Endothelial cell of umbilical vein (primary cell): ENCODE data around the gene DSG4. TPM values are rescaled to one million over a fixed set of nuclear protein-coding genes. Genes with fewer than 3 reads are reported as not detected.

Experiments
- BruUV-seq: library from RNA; stranded (reverse); fragments of 400-500 nt; replicated peaks from 2 replicates; lab custom pipeline; 2021; lab: Mats Ljungman, UMichigan
- CTCF ChIA-PET: fragments of 300-600, 350-600 bp; sonication (Branson Sonifier 250); formaldehyde crosslinking; loops from one replicate; lab custom pipeline; 2021; ENCODE audit warnings: antibody characterized with exemption, inconsistent platforms; lab: Charles Lee
- POLR2A ChIA-PET: fragments of 300-600, 350-600 bp; sonication (Branson Sonifier 250); formaldehyde crosslinking; loops from one replicate; lab custom pipeline; 2021; ENCODE audit warnings: antibody characterized with exemption, inconsistent platforms; lab: Charles Lee
- DNase-seq: peaks from one replicate; pipeline ENCODE4 v3.0.0-alpha.2; 2011; ENCODE audit warnings: low read depth, low spot score
- FAIRE-seq: peaks from 2 replicates; lab custom pipeline; 2011; peaks lifted over from hg19 to GRCh38; lab: Jason Lieb, UNC
- H2AFZ ChIP-seq: 2 replicates; pipeline ENCODE4 v1.6.0; 2012; ENCODE audit warnings: low read depth, low read length, control low read depth, inconsistent platforms
- H3K27ac ChIP-seq: 2 replicates; pipeline ENCODE4 v1.5.1; 2011; ENCODE audit warnings: low read depth, mild to moderate bottlenecking, control low read depth, low read length, moderate library complexity; ENCODE audit not compliant: insufficient read depth
- H3K27me3 ChIP-seq, 2 experiments: 2 replicates each; pipeline versions ENCODE4 v1.6.0 to v1.6.1; 2011; ENCODE audit warnings: low read length in 2 of 2, mixed read lengths in 1 of 2; ENCODE audit not compliant: control insufficient read depth in 2 of 2, insufficient read depth in 2 of 2
- H3K36me3 ChIP-seq, 2 experiments: 2 replicates in 1 of 2; 3 replicates in 1 of 2; pipeline ENCODE4 v1.5.1; 2011; ENCODE audit warnings: low read length in 2 of 2, mild to moderate bottlenecking in 1 of 2, moderate library complexity in 1 of 2; ENCODE audit not compliant: control insufficient read depth in 2 of 2, insufficient read depth in 2 of 2; ENCODE audit errors: extremely low read depth in 1 of 2
- H3K4me1 ChIP-seq: 3 replicates; pipeline ENCODE4 v1.5.1; 2011; ENCODE audit warnings: mild to moderate bottlenecking, low read length; ENCODE audit not compliant: control insufficient read depth, insufficient read depth; ENCODE audit errors: extremely low read depth
- H3K4me2 ChIP-seq: 2 replicates; pipeline ENCODE4 v1.6.1; 2011; ENCODE audit warnings: low read length, control low read depth, mixed read lengths; ENCODE audit not compliant: insufficient read depth
- H3K4me3 ChIP-seq, 3 experiments: fragments of 200-600 bp in 1 of 3; sonication (generic), shearing (Covaris generic) in 1 of 3; replicated peaks in 1 of 3; 2 replicates each; pipeline ENCODE4 v1.5.1; 2011 to 2016; ENCODE audit warnings: control low read depth in 3 of 3, low read length in 3 of 3, mild to moderate bottlenecking in 2 of 3, inconsistent platforms in 1 of 3, low read depth in 1 of 3, moderate library complexity in 1 of 3; ENCODE audit not compliant: insufficient read depth in 1 of 3
- H3K79me2 ChIP-seq: 2 replicates; pipeline ENCODE4 v1.6.0; 2012; ENCODE audit warnings: low read length, inconsistent platforms; ENCODE audit not compliant: control insufficient read depth, insufficient read depth
- H3K9ac ChIP-seq: replicated peaks from 2 replicates; pipeline ENCODE3; 2011; ENCODE audit warnings: low read length, control low read depth; ENCODE audit not compliant: insufficient read depth; ENCODE audit errors: extremely low read depth
- H3K9me1 ChIP-seq: replicated peaks from 3 replicates; pipeline ENCODE4 v1.6.0; 2011; ENCODE audit warnings: mild to moderate bottlenecking, low read length; ENCODE audit not compliant: control insufficient read depth, insufficient read depth; ENCODE audit errors: extremely low read depth
- H3K9me3 ChIP-seq: replicated peaks from 2 replicates; pipeline ENCODE4 v1.5.1; 2012; ENCODE audit warnings: low read length, inconsistent platforms; ENCODE audit not compliant: control insufficient read depth, insufficient read depth
- H4K20me1 ChIP-seq: replicated peaks from 2 replicates; pipeline ENCODE3; 2011; ENCODE audit warnings: mild to moderate bottlenecking, low read length; ENCODE audit not compliant: control insufficient read depth, insufficient read depth; ENCODE audit errors: extremely low read depth
- EZH2 ChIP-seq: IDR thresholded peaks from 2 replicates; pipeline ENCODE4 v1.6.1; 2012; ENCODE audit warnings: borderline replicate concordance, low read depth, mild to moderate bottlenecking, moderate library complexity, low read length, inconsistent platforms; ENCODE audit not compliant: severe bottlenecking
- FOS ChIP-seq: IDR thresholded peaks from 2 replicates; pipeline ENCODE4 v1.6.1; 2011; ENCODE audit warnings: mild to moderate bottlenecking, low read length, moderate library complexity, borderline replicate concordance; ENCODE audit not compliant: insufficient read depth
- GATA2 ChIP-seq: IDR thresholded peaks from 2 replicates; pipeline ENCODE4 v1.7.0; 2011; ENCODE audit warnings: low read depth, mild to moderate bottlenecking, moderate library complexity, mixed read lengths, low read length; ENCODE audit not compliant: insufficient read length, insufficient read depth
- JUN ChIP-seq: IDR thresholded peaks from 2 replicates; pipeline ENCODE4 v1.6.1; 2011; ENCODE audit warnings: borderline replicate concordance, low read depth; ENCODE audit not compliant: insufficient read length, insufficient read depth
- MYC ChIP-seq: IDR thresholded peaks from one replicate; pipeline ENCODE4 v1.6.1; 2011; ENCODE audit warnings: mild to moderate bottlenecking, low read depth, low read length
- POLR2A ChIP-seq: IDR thresholded peaks from 2 replicates; pipeline ENCODE4 v1.6.1; 2012; ENCODE audit warnings: low read depth, mild to moderate bottlenecking, control low read depth, low read length
- POLR2AphosphoS5 ChIP-seq: IDR thresholded peaks from 2 replicates; pipeline ENCODE4 v1.6.1; 2012; ENCODE audit warnings: low read depth, mild to moderate bottlenecking, control low read depth, low read length, moderate library complexity; ENCODE audit not compliant: insufficient read depth
- dilution Hi-C: fragments of 300-500 bp; cut with MboI; formaldehyde crosslinking; loops from one replicate; pipeline ENCODE4 v1.15.0; 2019; ENCODE audit warnings: low sequenced_read_pairs; ENCODE audit not compliant: extremely low pct_ligation_motif_present
- intact Hi-C: fragments of 100-400 bp; cut with micrococcal nuclease; formaldehyde crosslinking; loops from one replicate; pipeline ENCODE4 v1.10.0; 2022
- polyA plus RNA-seq, 4 experiments: library from polyadenylated mRNA; depleted of rRNA in 3 of 4; stranded (reverse) in 3 of 4; unstranded in 1 of 4; fragments of >200 nt; gene quantifications; 2 replicates each; pipeline versions ENCODE4 v1.2.1 to v1.2.3, GENCODE V29; 2011 to 2012; ENCODE audit warnings: missing spikeins in 1 of 4
- total RNA-seq: library from RNA; stranded (reverse); gene quantifications from 2 replicates; pipeline ENCODE4 v1.2.3, GENCODE V29; 2021
- TF ChIP-seq, protein P1 (sequence below), 2 donors: IDR thresholded peaks; 1 replicate in 1 of 2; 2 replicates in 1 of 2; pipeline ENCODE4 v1.5.1; 2011; ENCODE audit warnings: low read length in 2 of 2, mild to moderate bottlenecking in 2 of 2, moderate library complexity in 2 of 2, control low read depth in 1 of 2, inconsistent platforms in 1 of 2, low read depth in 1 of 2; ENCODE audit not compliant: insufficient read depth in 1 of 2; ENCODE audit errors: extremely low read depth in 1 of 2
- TF ChIP-seq, protein P2 (sequence below): IDR thresholded peaks from 2 replicates; pipeline ENCODE4 v1.6.1; 2011; ENCODE audit not compliant: insufficient read depth, insufficient read length

DSG4 gene
- total and polyA plus RNA-seq, 2 donors (not counting 3 experiments of a cell fraction or from before 2014, with no cell fraction given), result not detected

GRCh38 chr18:31445908-31446307 lies 69.3 kb downstream of the DSG4 start:
- H4K20me1 ChIP-seq, result no peaks in the 10 kb centered on the region
- BruUV-seq, result no TSS peak
- FAIRE-seq (no peak), DNase-seq (no peak)
- H3K9ac ChIP-seq, result no peak overlapping the region
- no peak for TF ChIP-seq JUN
- TF ChIP-seq, protein P1, sequence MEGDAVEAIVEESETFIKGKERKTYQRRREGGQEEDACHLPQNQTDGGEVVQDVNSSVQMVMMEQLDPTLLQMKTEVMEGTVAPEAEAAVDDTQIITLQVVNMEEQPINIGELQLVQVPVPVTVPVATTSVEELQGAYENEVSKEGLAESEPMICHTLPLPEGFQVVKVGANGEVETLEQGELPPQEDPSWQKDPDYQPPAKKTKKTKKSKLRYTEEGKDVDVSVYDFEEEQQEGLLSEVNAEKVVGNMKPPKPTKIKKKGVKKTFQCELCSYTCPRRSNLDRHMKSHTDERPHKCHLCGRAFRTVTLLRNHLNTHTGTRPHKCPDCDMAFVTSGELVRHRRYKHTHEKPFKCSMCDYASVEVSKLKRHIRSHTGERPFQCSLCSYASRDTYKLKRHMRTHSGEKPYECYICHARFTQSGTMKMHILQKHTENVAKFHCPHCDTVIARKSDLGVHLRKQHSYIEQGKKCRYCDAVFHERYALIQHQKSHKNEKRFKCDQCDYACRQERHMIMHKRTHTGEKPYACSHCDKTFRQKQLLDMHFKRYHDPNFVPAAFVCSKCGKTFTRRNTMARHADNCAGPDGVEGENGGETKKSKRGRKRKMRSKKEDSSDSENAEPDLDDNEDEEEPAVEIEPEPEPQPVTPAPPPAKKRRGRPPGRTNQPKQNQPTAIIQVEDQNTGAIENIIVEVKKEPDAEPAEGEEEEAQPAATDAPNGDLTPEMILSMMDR (IDR thresholded peaks at IDR 0.05; ENCODE audit: extremely low read depth in 1 of 2, insufficient read depth in 1 of 2, low read depth in 1 of 2, low read length in 2 of 2), result no peak
- H3K27ac ChIP-seq, result no peak overlapping the region
- H3K9me3 ChIP-seq, result no peaks in the 10 kb centered on the region
- H3K4me1 ChIP-seq, result no peaks in the 10 kb centered on the region
- no peak overlapping the region for H2AFZ ChIP-seq
- no peak overlapping the region for H3K4me3 ChIP-seq
- no peaks in the 10 kb centered on the region for H3K79me2 ChIP-seq
- dilution Hi-C loops (no loop called here), intact Hi-C loops (no loop called here)
- no peaks in the 10 kb centered on the region for H3K36me3 ChIP-seq
- ChIA-PET POLR2A (no interaction called here), CTCF (no interaction called here)
- no peaks in the 10 kb centered on the region for H3K27me3 ChIP-seq
- no peak overlapping the region for H3K4me2 ChIP-seq
- H3K9me1 ChIP-seq, result no peaks in the 10 kb centered on the region

- intact Hi-C loops (no loop called here), dilution Hi-C loops (no loop called here)
- DNase-seq (no peak), FAIRE-seq (no peak)
- Histone ChIP-seq H3K79me2 (no peaks in the 10 kb centered on the region), H3K9ac (no peak overlapping the region), H3K4me2 (no peak overlapping the region), H3K27ac (no peak overlapping the region), H3K9me1 (no peaks in the 10 kb centered on the region), H3K4me1 (no peaks in the 10 kb centered on the region), H3K27me3 (no peaks in the 10 kb centered on the region), H3K36me3 (no peaks in the 10 kb centered on the region), H2AFZ (no peak overlapping the region), H4K20me1 (no peaks in the 10 kb centered on the region), H3K4me3 (no peak overlapping the region), H3K9me3 (no peaks in the 10 kb centered on the region)
- CTCF ChIA-PET, result no interaction called here
- POLR2A ChIA-PET, result no interaction called here
- TF ChIP-seq, protein P2, sequence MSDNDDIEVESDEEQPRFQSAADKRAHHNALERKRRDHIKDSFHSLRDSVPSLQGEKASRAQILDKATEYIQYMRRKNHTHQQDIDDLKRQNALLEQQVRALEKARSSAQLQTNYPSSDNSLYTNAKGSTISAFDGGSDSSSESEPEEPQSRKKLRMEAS, result no peak
- TF ChIP-seq, protein P1 (IDR thresholded peaks at IDR 0.05; ENCODE audit: extremely low read depth in 1 of 2, insufficient read depth in 1 of 2, low read depth in 1 of 2, low read length in 2 of 2), result no peak
- no peak for TF ChIP-seq JUN
- TF ChIP-seq EZH2, result no peak
- no peak for TF ChIP-seq POLR2AphosphoS5
- TF ChIP-seq GATA2, result no peak
- no peak for TF ChIP-seq MYC
- no peak for TF ChIP-seq POLR2A
- TF ChIP-seq FOS, result no peak
- no TSS peak for BruUV-seq
These were observed 70.3 kb downstream of the DSG4 start for GRCh38 chr18:31446854-31447253.
